ENCODE data around the gene APOBEC3A.

DNA sequence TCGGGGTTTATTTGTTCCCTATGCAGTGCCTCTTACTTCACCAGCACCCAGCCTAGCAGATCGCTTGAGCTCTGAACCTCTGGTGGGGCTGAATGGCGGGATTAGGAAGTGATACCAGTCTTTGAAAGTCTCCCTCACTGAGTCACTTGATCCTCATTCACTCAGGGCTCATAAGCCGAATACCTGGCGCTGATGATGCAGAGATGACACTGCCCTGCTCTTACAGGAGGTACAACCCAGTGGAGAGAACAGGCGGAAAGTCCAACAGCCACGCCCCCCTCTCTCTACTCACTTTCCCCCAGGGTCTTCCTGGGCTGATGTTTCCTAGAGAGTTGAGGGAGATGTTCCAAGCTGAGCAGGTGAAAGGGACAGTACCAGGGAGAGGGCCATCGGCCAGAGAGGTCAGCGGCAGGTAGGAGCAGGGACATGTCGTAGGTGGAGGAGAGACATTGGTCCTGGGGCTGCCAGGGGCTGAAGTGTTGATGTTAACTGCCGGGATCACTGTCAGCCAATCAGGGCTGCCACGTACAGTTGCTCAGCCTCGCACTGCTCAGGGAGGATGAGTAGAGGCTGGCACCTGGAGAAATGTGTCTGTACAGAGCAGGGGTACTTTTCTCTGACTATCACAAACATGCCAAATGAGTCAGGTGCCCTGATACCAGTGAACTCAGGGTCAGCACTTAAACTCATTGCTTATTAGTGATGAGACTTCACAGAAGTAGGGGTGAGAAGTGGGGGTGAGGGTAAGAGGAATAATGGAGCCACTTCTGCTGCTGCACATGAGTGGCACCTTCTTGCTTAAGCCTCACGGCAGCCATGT lies 9.9 kb upstream of the APOBEC3A start:
- TF ChIP-seq, protein P1, sequence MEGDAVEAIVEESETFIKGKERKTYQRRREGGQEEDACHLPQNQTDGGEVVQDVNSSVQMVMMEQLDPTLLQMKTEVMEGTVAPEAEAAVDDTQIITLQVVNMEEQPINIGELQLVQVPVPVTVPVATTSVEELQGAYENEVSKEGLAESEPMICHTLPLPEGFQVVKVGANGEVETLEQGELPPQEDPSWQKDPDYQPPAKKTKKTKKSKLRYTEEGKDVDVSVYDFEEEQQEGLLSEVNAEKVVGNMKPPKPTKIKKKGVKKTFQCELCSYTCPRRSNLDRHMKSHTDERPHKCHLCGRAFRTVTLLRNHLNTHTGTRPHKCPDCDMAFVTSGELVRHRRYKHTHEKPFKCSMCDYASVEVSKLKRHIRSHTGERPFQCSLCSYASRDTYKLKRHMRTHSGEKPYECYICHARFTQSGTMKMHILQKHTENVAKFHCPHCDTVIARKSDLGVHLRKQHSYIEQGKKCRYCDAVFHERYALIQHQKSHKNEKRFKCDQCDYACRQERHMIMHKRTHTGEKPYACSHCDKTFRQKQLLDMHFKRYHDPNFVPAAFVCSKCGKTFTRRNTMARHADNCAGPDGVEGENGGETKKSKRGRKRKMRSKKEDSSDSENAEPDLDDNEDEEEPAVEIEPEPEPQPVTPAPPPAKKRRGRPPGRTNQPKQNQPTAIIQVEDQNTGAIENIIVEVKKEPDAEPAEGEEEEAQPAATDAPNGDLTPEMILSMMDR (IDR thresholded peaks at IDR 0.05), result no peak
- no peak for TF ChIP-seq POLR2A (IDR thresholded peaks at IDR 0.05)

All from lower leg skin (tissue), 3 donors.